ENCODE results near the gene PRPF6. TPM values are rescaled to one million over a fixed set of nuclear protein-coding genes. Genes with fewer than 3 reads are reported as not detected.

Gene PRPF6
- polyA plus RNA-seq, 1 experiment: 52.3 TPM

DNA sequence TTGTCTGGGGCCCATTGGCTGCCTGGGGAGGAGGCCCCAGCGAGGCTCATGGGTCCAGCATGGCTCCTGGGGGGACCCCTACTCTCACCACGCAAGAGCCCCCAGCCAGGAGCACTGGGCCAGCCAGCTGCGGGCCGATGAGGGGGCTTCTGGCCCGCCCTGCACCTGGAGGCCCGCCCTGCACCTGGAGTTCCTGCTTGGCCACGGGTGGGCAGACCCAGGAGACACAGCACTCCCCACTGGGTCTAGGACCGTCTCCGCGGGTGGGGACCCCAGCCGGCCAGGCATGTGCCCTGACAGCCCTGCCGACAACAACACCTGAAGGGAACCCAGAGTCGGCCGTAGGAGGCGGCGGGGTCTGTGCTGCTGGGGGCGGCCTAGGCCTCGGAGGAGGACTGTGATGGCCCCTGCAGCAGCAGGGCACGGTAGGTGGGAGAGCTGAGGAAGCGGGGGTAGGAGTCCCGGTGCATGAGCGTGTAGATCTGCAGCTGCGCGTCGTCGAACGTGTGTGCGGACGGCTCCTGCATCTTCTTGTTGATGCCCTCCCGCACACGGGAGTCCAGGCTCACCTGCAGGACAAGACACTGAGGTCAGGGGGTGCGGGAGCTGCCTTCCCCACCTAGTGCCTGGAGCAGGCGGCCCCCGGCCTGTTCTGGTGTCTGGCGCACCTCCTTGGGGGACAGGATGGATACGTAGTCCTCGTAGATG lies 92.7 kb downstream of the PRPF6 start:
- TF ChIP-seq, protein P1, sequence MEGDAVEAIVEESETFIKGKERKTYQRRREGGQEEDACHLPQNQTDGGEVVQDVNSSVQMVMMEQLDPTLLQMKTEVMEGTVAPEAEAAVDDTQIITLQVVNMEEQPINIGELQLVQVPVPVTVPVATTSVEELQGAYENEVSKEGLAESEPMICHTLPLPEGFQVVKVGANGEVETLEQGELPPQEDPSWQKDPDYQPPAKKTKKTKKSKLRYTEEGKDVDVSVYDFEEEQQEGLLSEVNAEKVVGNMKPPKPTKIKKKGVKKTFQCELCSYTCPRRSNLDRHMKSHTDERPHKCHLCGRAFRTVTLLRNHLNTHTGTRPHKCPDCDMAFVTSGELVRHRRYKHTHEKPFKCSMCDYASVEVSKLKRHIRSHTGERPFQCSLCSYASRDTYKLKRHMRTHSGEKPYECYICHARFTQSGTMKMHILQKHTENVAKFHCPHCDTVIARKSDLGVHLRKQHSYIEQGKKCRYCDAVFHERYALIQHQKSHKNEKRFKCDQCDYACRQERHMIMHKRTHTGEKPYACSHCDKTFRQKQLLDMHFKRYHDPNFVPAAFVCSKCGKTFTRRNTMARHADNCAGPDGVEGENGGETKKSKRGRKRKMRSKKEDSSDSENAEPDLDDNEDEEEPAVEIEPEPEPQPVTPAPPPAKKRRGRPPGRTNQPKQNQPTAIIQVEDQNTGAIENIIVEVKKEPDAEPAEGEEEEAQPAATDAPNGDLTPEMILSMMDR (IDR thresholded peaks at IDR 0.05; ENCODE audit: insufficient read depth, low read depth, low read length): no peak
- POLR2A ChIA-PET: no interaction called here

GRCh38 chr20:64074184-64074789 lies 93.4 kb downstream of the PRPF6 start:
- CTCF ChIA-PET: interaction anchor here (1.9 kb wide), 1 partner anchor 10 kb away, joined by 10 read pairs; the partner anchor contains the start of gene LKAAEAR1
- DNase-seq (ENCODE audit: low read depth): no peak
- Histone ChIP-seq H3K36me3 (ENCODE audit: control insufficient read depth, insufficient read depth, low read length) (peaks cover 11% of the 10 kb centered on the region), H3K27me3 (ENCODE audit: control insufficient read depth, insufficient read depth, low read length) (no peaks in the 10 kb centered on the region), H3K4me3 (ENCODE audit: low read depth, low read length) (no peak overlapping the region)
- POLR2A ChIA-PET: no interaction called here
- TF ChIP-seq, protein P1 (IDR thresholded peaks at IDR 0.05; ENCODE audit: insufficient read depth, low read depth, low read length): no peak

More for the DNA sequence above, 92.7 kb downstream of the PRPF6 start:
- Histone ChIP-seq H3K36me3 (ENCODE audit: control insufficient read depth, insufficient read depth, low read length) (peaks cover 11% of the 10 kb centered on the region), H3K27me3 (ENCODE audit: control insufficient read depth, insufficient read depth, low read length) (no peaks in the 10 kb centered on the region), H3K4me3 (ENCODE audit: low read depth, low read length) (no peak overlapping the region)
- CTCF ChIA-PET: interaction anchor here (1.9 kb wide), 1 partner anchor 10 kb away, joined by 10 read pairs; the partner anchor contains the start of gene LKAAEAR1
- no peak for DNase-seq (ENCODE audit: low read depth)

- Histone ChIP-seq H3K36me3 (ENCODE audit: control insufficient read depth, insufficient read depth, low read length) (peaks cover 11% of the 10 kb centered on the region), H3K27me3 (ENCODE audit: control insufficient read depth, insufficient read depth, low read length) (no peaks in the 10 kb centered on the region), H3K4me3 (ENCODE audit: low read depth, low read length) (no peak overlapping the region)
- TF ChIP-seq, protein P1 (IDR thresholded peaks at IDR 0.05; ENCODE audit: insufficient read depth, low read depth, low read length): no peak
- ChIA-PET POLR2A (interaction anchor here (0.5 kb wide), 1 partner anchor 839 kb away, joined by 5 read pairs; the partner anchor contains the start of gene BIRC7), CTCF (interaction anchor here (1.5 kb wide), 1 partner anchor 8 kb away, joined by 5 read pairs; no protein-coding TSS in a partner anchor)
- DNase-seq (ENCODE audit: low read depth): no peak
Measured at GRCh38 chr20:64074963-64075362, 94.0 kb downstream of the PRPF6 start.

- TF ChIP-seq, protein P1 (IDR thresholded peaks at IDR 0.05; ENCODE audit: insufficient read depth, low read depth, low read length): no peak
- DNase-seq (ENCODE audit: low read depth): no peak
- H3K27me3 ChIP-seq (ENCODE audit: control insufficient read depth, insufficient read depth, low read length): no peaks in the 10 kb centered on the region
- H3K36me3 ChIP-seq (ENCODE audit: control insufficient read depth, insufficient read depth, low read length): peaks cover 11% of the 10 kb centered on the region
- ChIA-PET POLR2A (interaction anchor here (0.5 kb wide), 1 partner anchor 840 kb away, joined by 5 read pairs; the partner anchor contains the start of gene BIRC7), CTCF (interaction anchor here (1.5 to 1.8 kb wide), 2 partner anchors 9 to 36 kb away, joined by 5 to 6 read pairs; no protein-coding TSS in a partner anchor)
- H3K4me3 ChIP-seq (ENCODE audit: low read depth, low read length): no peak overlapping the region
Measured at GRCh38 chr20:64075556-64075955, 94.6 kb downstream of the PRPF6 start.
